Skeletal muscle tissue (tissue), 4 donors: ENCODE data around the gene HOMER2. TPM values are rescaled to one million over a fixed set of nuclear protein-coding genes. Genes with fewer than 3 reads are reported as not detected.
"Not testable (repeated sequence)": the region's sequence is repeated elsewhere in the genome, so short reads cannot be mapped to it uniquely, and the experiment has no call there.

ENCODE experiments used
- H3K27ac ChIP-seq: one replicate; pipeline ENCODE4 v1.7.0; 2013; ENCODE audit warnings: mild to moderate bottlenecking, low read depth, low read length, inconsistent platforms
- H3K27me3 ChIP-seq, 3 donors: one replicate each; pipeline ENCODE4 v1.7.0; 2013; ENCODE audit warnings: low read length in 3 of 3; ENCODE audit not compliant: control insufficient read depth in 3 of 3, insufficient read depth in 3 of 3
- H3K36me3 ChIP-seq, 3 donors: one replicate each; pipeline ENCODE4 v1.7.0; 2013; ENCODE audit warnings: low read length in 3 of 3; ENCODE audit not compliant: control insufficient read depth in 3 of 3, insufficient read depth in 3 of 3
- H3K4me1 ChIP-seq, 3 donors: one replicate each; pipeline ENCODE4 v1.7.0; 2013; ENCODE audit warnings: low read length in 3 of 3, mild to moderate bottlenecking in 3 of 3; ENCODE audit not compliant: control insufficient read depth in 3 of 3, insufficient read depth in 3 of 3
- H3K4me3 ChIP-seq, 3 donors: one replicate each; pipeline ENCODE4 v1.7.0; 2013; ENCODE audit warnings: low read length in 3 of 3
- H3K9ac ChIP-seq, 3 donors: one replicate each; pipeline ENCODE4 v1.7.0; 2013; ENCODE audit warnings: low read length in 3 of 3, mild to moderate bottlenecking in 3 of 3, moderate library complexity in 2 of 3, low read depth in 1 of 3
- H3K9me3 ChIP-seq, 3 donors: one replicate each; pipeline ENCODE4 v1.7.0; 2013; ENCODE audit warnings: low read length in 3 of 3; ENCODE audit not compliant: control insufficient read depth in 3 of 3
- total RNA-seq: library from RNA; depleted of rRNA; stranded (reverse); fragments of >200 nt; gene quantifications from one replicate; pipeline ENCODE4 v1.2.3, GENCODE V29; 2014
- donor health status: Osteomylitis.

Gene HOMER2
- total RNA-seq, 1 donor from 2014 or later = 11.0 TPM

DNA sequence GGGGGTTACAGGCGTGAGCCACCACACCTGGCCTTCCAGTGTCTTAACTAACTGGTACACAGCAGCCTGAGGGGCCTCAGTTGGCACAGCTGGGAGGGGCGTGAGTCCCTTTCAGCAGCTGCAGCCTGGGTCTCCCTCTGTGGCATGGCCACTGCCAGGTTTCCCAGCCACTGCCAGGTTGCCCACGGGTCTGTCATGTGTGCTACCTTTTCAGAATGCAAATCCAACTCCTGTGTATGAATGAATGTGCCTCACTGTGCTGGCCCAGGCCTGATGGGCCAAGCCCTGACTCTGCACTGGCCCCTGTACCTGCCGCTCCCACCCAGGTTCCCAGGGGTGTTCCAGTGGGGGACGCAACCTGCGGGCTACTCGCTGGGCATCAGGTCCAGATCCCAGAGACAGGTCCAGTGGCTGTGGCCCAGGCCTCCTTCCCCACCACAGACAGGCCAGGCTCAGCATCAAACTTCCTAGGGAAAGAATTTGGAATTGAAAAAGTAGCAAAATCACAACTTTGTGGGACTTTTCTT, 117.1 kb downstream of the HOMER2 start:
- Histone ChIP-seq H3K27ac (no peak overlapping the region), H3K27me3 (no peaks in the 10 kb centered on the region), H3K4me1 (no peaks in the 10 kb centered on the region), H3K4me3 (no peak overlapping the region), H3K9ac (no peak overlapping the region), H3K9me3 (no peaks in the 10 kb centered on the region), H3K36me3 (peaks cover 55 to 73% (median 66%) of the 10 kb centered on the region in 3 donors)

DNA sequence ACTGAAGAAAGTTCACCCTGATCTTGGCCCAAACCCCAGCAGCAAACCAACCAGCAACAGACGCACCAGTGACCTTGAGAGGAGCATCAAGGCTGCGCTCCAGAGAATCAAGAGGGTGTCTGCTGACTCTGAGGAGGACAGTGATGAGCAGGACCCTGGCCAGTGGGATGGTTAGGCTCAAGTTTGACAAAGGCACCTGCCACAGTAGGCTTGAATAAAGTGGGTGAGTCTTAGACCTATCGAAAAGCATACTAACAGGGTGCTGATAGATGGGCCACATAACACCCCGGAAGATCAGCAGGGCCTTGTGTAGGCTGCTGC, 119.2 kb downstream of the HOMER2 start:
- Histone ChIP-seq H3K27ac (no peak overlapping the region), H3K4me1 (no peaks in the 10 kb centered on the region)

DNA sequence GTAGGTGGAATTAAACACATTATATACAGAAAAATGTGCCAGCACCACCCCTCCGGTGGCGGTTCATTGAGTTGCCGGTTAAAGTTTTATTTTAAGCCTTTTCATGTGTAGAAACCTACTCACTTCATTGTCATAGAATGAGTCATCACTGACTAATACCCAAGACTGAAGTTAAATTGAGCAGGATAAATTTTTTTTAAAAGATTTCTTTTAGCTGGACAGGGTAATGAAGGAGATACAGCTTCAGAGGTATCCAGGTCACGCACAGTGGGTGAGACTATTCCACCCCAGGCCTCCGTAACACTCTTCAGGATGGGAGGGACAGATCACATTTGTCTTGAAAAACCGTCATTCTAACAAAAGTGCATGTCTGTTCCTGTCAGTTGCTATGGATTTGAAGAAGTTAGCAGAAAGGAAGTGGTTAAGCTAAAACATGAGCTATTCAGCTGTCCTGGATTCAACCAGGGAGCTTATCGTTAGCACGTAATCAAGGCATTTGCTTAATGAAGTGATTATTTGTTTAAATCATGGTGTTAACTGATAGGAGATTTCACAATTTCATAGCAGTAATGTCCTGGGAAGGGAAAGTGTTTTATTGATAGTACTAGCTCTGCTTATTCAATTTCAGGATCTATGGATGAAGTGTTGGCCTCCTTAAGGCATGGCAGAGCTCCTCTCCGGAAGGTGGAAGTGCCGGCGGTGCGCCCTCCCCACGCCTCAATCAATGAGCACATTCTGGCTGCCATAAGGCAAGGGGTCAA, 119.7 kb downstream of the HOMER2 start:
- H3K4me1 ChIP-seq = no peaks in the 10 kb centered on the region
- no peak overlapping the region for H3K9ac ChIP-seq
- H3K9me3 ChIP-seq = no peaks in the 10 kb centered on the region
- H3K27ac ChIP-seq = no peak overlapping the region
- no peaks in the 10 kb centered on the region for H3K27me3 ChIP-seq
- H3K36me3 ChIP-seq = peaks cover 63 to 84% (median 81%) of the 10 kb centered on the region in 3 donors
- no peak overlapping the region for H3K4me3 ChIP-seq

More for the DNA sequence above, 119.2 kb downstream of the HOMER2 start:
- Histone ChIP-seq H3K36me3 (peaks cover 62 to 84% (median 80%) of the 10 kb centered on the region in 3 donors), H3K4me3 (no peak overlapping the region), H3K27me3 (no peaks in the 10 kb centered on the region), H3K9me3 (no peaks in the 10 kb centered on the region), H3K9ac (no peak overlapping the region)

DNA sequence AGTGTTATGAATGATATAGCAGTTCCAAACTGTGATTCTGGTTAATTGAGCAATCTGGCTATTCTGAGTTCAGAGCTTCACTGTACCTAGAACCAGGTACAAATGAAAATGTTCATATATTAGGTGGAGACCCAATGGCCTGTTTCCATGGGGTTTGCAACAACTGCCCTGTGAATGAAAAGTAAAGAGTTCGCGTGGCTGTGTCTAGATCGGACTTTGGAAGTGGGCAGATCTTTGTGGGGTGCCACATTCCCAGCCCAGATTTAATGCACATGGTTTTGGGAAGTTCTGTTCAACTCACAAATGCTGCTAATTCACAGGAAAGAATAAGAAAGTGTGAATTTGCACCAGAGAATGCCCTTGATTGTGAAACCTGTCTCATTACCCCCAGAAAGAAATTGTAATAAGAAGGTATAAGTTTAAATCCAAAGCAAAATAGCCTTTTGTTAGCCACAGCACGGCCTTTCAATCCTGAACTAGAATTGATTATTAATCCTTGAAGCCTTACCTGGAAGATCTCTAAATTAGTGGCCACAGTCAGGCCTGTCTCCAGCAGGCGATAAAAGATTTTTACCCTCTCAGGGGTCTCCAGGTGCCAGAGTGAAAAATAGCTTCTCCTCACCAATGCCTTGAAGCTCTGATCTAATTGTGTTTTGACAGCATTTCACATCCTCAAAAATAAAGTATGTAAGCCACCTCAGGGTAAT, 120.5 kb downstream of the HOMER2 start:
- Histone ChIP-seq H3K4me3 (no peak overlapping the region), H3K27ac (no peak overlapping the region), H3K9me3 (no peaks in the 10 kb centered on the region), H3K36me3 (peaks cover 61 to 82% (median 79%) of the 10 kb centered on the region in 3 donors), H3K27me3 (no peaks in the 10 kb centered on the region), H3K9ac (peak overlapping the region in 1 of 3 donors; percentile 12), H3K4me1 (no peaks in the 10 kb centered on the region)

DNA sequence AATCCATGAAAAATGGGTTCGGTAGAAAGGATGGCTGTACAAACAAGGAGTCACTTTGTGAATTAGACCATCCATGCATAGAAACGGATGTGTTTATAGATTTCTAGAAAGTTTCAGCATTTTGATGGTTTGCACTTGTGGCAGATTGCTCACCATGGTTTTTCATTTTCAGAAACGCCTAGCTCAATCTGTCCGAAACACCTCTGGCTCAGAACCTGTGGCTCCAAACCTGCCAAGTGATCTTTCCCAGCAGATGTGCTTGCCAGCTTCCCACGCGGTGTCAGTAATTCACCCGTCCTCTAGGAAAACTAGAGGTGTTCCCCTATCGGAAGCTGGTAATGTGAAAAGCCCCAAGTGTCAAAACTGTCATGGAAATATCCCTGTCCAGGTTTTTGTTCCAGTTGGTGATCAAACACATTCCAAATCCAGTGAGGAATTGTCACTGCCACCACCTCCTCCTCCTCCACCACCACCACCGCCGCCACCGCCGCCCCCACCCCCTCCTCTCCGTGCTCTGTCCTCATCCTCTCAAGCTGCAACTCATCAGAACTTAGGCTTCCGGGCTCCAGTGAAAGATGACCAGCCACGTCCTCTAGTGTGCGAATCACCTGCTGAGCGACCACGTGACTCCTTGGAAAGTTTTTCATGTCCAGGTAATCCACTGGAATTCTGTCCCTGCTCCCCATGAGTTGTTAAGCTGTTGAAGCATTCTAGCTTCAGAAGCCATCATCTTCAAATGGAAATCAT, 121.9 kb downstream of the HOMER2 start:
- Histone ChIP-seq H3K36me3 (peaks cover 53 to 82% (median 79%) of the 10 kb centered on the region in 3 donors), H3K27ac (no peak overlapping the region), H3K9me3 (no peaks in the 10 kb centered on the region), H3K4me1 (no peaks in the 10 kb centered on the region), H3K27me3 (no peaks in the 10 kb centered on the region), H3K4me3 (no peak overlapping the region), H3K9ac (no peak overlapping the region)

DNA sequence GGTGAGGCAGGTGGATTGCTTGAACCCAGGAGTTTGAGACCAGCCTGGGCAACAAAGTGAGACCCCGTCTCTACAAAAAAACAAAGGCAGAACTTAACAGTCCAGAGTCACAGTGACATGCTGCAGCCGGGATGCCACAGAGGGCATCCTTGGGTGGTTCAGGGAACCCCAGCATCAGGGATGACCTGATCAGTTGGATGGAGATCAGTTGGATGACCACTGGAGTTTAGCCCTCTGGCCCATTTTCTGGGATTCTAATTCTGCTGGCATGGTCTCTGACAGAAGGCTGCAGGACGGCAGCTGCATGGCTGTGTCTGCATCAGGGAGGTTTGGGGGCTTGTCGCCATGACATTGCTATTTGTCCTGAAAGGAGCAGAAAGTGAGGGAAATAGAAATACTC, 123.3 kb downstream of the HOMER2 start:
- Histone ChIP-seq H3K4me3 (no peak overlapping the region), H3K9ac (no peak overlapping the region), H3K4me1 (no peaks in the 10 kb centered on the region), H3K27me3 (no peaks in the 10 kb centered on the region), H3K9me3 (no peaks in the 10 kb centered on the region), H3K36me3 (peaks cover 46 to 84% (median 77%) of the 10 kb centered on the region in 3 donors), H3K27ac (no peak overlapping the region)

DNA sequence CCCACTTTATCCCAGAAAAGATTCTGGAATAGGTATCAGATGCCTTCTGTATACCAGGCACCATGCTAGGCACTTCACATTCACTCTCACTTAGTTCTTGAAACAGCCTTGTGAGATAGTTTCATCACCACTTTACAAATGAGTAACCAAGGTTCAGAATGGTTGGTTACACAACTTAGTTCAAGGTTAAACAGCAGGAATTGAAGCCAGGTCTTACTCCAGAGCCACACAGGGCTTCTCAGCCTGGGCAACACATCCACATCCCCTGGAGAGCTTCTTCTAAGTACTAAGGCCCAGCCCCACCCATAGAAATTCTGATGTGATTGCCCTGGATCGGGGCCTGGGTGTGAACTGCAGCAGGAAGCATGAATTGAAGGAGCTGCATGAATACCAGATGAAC, 124.4 kb downstream of the HOMER2 start:
- Histone ChIP-seq H3K4me3 (no peak overlapping the region), H3K9ac (no peak overlapping the region), H3K36me3 (peaks cover 44 to 78% (median 72%) of the 10 kb centered on the region in 3 donors), H3K27ac (no peak overlapping the region), H3K4me1 (no peaks in the 10 kb centered on the region), H3K9me3 (no peaks in the 10 kb centered on the region), H3K27me3 (no peaks in the 10 kb centered on the region)

DNA sequence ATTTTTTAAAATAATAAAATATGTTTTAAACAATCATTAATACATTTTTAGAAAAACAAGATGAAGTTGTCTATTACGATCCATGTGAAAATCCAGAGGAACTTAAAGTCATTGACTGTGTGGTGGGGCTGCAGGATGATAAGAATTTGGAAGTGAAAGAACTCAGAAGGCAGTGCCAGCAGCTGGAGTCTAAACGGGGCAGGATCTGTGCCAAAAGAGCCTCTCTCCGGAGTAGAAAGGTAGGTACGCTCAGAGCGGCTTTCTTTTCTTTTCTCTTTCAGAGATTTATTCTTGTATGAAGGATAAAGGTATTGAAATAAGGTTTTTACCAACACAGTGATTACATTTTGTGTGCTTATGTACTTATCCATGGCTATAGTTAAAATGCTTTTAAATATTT, 129.5 kb downstream of the HOMER2 start:
- Histone ChIP-seq H3K4me1 (no peaks in the 10 kb centered on the region), H3K36me3 (peaks cover 26 to 56% (median 48%) of the 10 kb centered on the region in 3 donors), H3K27ac (no peak overlapping the region), H3K4me3 (no peak overlapping the region), H3K9me3 (no peaks in the 10 kb centered on the region), H3K9ac (no peak overlapping the region), H3K27me3 (no peaks in the 10 kb centered on the region)

DNA sequence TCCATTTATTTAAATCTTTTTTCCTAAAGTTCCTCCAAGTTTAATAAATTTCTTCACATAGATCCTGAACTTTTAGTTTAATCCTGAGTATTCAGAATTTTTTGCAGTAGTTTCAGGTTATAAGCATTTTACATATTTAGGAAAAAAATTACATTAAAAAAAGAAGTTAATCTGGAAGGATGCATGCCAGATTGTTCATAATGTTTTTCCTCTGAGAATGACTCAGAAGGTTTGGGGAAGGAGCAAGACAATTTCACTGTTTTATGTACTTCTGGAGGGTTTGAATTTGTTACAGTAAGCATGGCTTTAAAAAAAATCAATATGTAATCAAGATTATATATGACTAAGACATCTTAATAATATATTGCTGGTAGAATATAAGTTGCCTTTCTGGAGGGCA, 130.7 kb downstream of the HOMER2 start:
- H3K36me3 ChIP-seq = peaks cover 22 to 55% (median 45%) of the 10 kb centered on the region in 3 donors
- H3K27ac ChIP-seq = not testable (repeated sequence)

More for the DNA sequence above, 130.7 kb downstream of the HOMER2 start:
- H3K9me3 ChIP-seq, H3K4me1 ChIP-seq, H3K27me3 ChIP-seq, H3K9ac ChIP-seq, H3K4me3 ChIP-seq: not testable (repeated sequence)
